Ovary (tissue), 9 donors: ENCODE data around the gene OPRD1. TPM values are rescaled to one million over a fixed set of nuclear protein-coding genes. Genes with fewer than 3 reads are reported as not detected.

Experiments
- DNase-seq, 5 donors: peaks; one replicate each; pipeline ENCODE4 v3.0.0-alpha.2; 2019 to 2020
- H3K27ac ChIP-seq, 2 donors: fragments of 200-600 bp; one replicate each; pipeline versions ENCODE4 v1.5.1 to v1.8.0; 2019 to 2022
- H3K27me3 ChIP-seq: fragments of 200-600 bp; one replicate; pipeline ENCODE4 v1.8.0; 2022
- H3K36me3 ChIP-seq: fragments of 200-600 bp; sonication (generic); one replicate; pipeline ENCODE4 v1.5.1; 2019
- H3K4me1 ChIP-seq: one replicate; pipeline ENCODE4 v1.8.1; 2013; ENCODE audit warnings: mild to moderate bottlenecking, moderate library complexity; ENCODE audit not compliant: insufficient read depth
- H3K4me3 ChIP-seq: fragments of 200-600 bp; sonication (generic); one replicate; pipeline ENCODE4 v1.5.1; 2017
- H3K9me3 ChIP-seq, 2 donors: fragments of 200-600 bp in 1 of 2; sonication (generic) in 1 of 2; one replicate each; pipeline versions ENCODE4 v1.5.1 to v1.8.1; 2013 to 2019; ENCODE audit warnings: mild to moderate bottlenecking in 1 of 2, moderate library complexity in 1 of 2
- CTCF ChIP-seq, 3 donors: fragments of 450-650 bp in 2 of 3; fragments of 200-600 bp in 1 of 3; IDR thresholded peaks; one replicate each; pipeline versions ENCODE4 v1.5.1 to v1.8.0; 2016 to 2022; ENCODE audit warnings: antibody characterized with exemption in 3 of 3, mild to moderate bottlenecking in 1 of 3
- EP300 ChIP-seq: sonication (generic); formaldehyde crosslinking; IDR thresholded peaks from one replicate; pipeline ENCODE4 v1.6.1; 2017; ENCODE audit warnings: antibody characterized with exemption
- POLR2A ChIP-seq: fragments of 450-650 bp; IDR thresholded peaks from one replicate; pipeline ENCODE4 v1.6.1; 2017; ENCODE audit warnings: antibody characterized with exemption, mild to moderate bottlenecking, moderate library complexity
- WGBS, 3 donors: extraction: QIAGEN DNeasy Blood & Tissue Kit in 1 of 3; methylation state at CpG; one replicate each; pipeline versions ENCODE4 v1.1.5 to v1.1.7; 2013 to 2017; 5-methylcytosine and 5-hydroxymethylcytosine counted together
- intact Hi-C, 4 donors: fragments of 100-400 bp; cut with DNase I; formaldehyde crosslinking; loops; one replicate each; pipeline versions ENCODE4 v1.11.0 to v1.15.1; 2022 to 2023
- polyA plus RNA-seq, 2 donors: library from polyadenylated mRNA; stranded (reverse); fragments of 200-250 nt in 1 of 2; fragments of 350-450 nt in 1 of 2; fragmentation: Illumina TruSeq in 1 of 2; extraction: RNeasy Lipid Tissue Mini Kit (QIAGEN cat#74804) in 1 of 2; gene quantifications; one replicate each; pipeline ENCODE4 v1.2.3, GENCODE V29; 2013 to 2014
- total RNA-seq, 7 donors: library from RNA; depleted of rRNA in 2 of 7; stranded (reverse); fragments of >200 nt in 2 of 7; fragmentation: NEBNext Ultra II Directional in 3 of 7; extraction: Animal tissue kit (Norgen Biotek cat#: 25700) in 3 of 7; gene quantifications; one replicate each; pipeline versions ENCODE4 v1.1.0 to v1.2.4, GENCODE V29; 2016 to 2023
- donor health status: DM: no; HTN: no; CAD: no; lungs with moderate emphysema.
- donor health status: DM: no; HTN: no; CAD: no.
- donor health status: Bipolar disorder and iron deficiency.
- donor health status: DM: yes; HTN: yes; CAD: no.
- donor health status: DM: no; HTN: no; CAD: no.
- donor health status: DM: yes; HTN: yes; CAD: no.

OPRD1 gene
- total and polyA plus RNA-seq, 9 donors, result 0.02 TPM; not detected in 8

GRCh38 chr1:28812669-28813468 is 899 bp downstream of the OPRD1 start:
- no peak for DNase-seq
- no peaks in the 10 kb centered on the region for H3K36me3 ChIP-seq
- no peaks in the 10 kb centered on the region for H3K9me3 ChIP-seq
- H3K27ac ChIP-seq, result no peak overlapping the region
- no peak overlapping the region for H3K4me3 ChIP-seq
- H3K27me3 ChIP-seq, result no peaks in the 10 kb centered on the region
- intact Hi-C loops, result no loop called here
- WGBS, 3 donors, result 36 to 41% (median 38%) methylated on average over 34 of the region's 34 CpGs
- H3K4me1 ChIP-seq, result peaks cover 2% of the 10 kb centered on the region
- TF ChIP-seq EP300, result no peak
- no peak for TF ChIP-seq POLR2A
- TF ChIP-seq CTCF (IDR thresholded peaks at IDR 0.05), result no peak

GRCh38 chr1:28813931-28814465 is 2.0 kb downstream of the OPRD1 start:
- Histone ChIP-seq H3K9me3 (no peaks in the 10 kb centered on the region), H3K36me3 (no peaks in the 10 kb centered on the region), H3K27me3 (no peaks in the 10 kb centered on the region), H3K4me3 (no peak overlapping the region), H3K4me1 (peaks cover 2% of the 10 kb centered on the region), H3K27ac (no peak overlapping the region)
- WGBS, 3 donors, result 82 to 87% (median 83%) methylated on average over 15 of the region's 15 CpGs
- TF ChIP-seq CTCF (IDR thresholded peaks at IDR 0.05), result no peak
- no peak for TF ChIP-seq EP300
- TF ChIP-seq POLR2A, result no peak
- no peak for DNase-seq
- intact Hi-C loops, result no loop called here

GRCh38 chr1:28815533-28816185 is 3.7 kb downstream of the OPRD1 start:
- Histone ChIP-seq H3K4me1 (peaks cover 2% of the 10 kb centered on the region), H3K27me3 (no peaks in the 10 kb centered on the region), H3K9me3 (no peaks in the 10 kb centered on the region), H3K36me3 (no peaks in the 10 kb centered on the region), H3K27ac (no peak overlapping the region), H3K4me3 (no peak overlapping the region)
- TF ChIP-seq CTCF (IDR thresholded peaks at IDR 0.05) (no peak), POLR2A (no peak), EP300 (no peak)
- WGBS, 3 donors, result 22 to 33% (median 25%) methylated on average over 9 to 12 of the region's 12 CpGs
- intact Hi-C loops, result no loop called here
- DNase-seq, result no peak

GRCh38 chr1:28817133-28817532 is 5.2 kb downstream of the OPRD1 start:
- WGBS, 3 donors, result 69 to 82% (median 76%) methylated on average over 7 of the region's 7 CpGs
- Histone ChIP-seq H3K4me1 (peaks cover 2% of the 10 kb centered on the region), H3K27me3 (no peaks in the 10 kb centered on the region), H3K4me3 (no peak overlapping the region), H3K9me3 (no peaks in the 10 kb centered on the region), H3K27ac (no peak overlapping the region), H3K36me3 (no peaks in the 10 kb centered on the region)
- intact Hi-C loops, result no loop called here
- no peak for DNase-seq
- TF ChIP-seq POLR2A (no peak), CTCF (IDR thresholded peaks at IDR 0.05) (no peak), EP300 (no peak)
